A549 treated with ZK216348 at 1 μM for 4 hours (cell line): ENCODE results near the gene ZNF689. TPM values are rescaled to one million over a fixed set of nuclear protein-coding genes. Genes with fewer than 3 reads are reported as not detected.

Source experiments
- total RNA-seq: library from RNA; stranded (reverse); fragments of 200-300 nt; extraction: Qiagen RNA extraction; gene quantifications from 5 replicates; pipeline ENCODE4 v1.2.3, GENCODE V29; 2022; ENCODE audit warnings: low read depth

The ZNF689 gene
- 7.7 to 9.6 TPM (median 8.6 TPM) in 5 replicates for total RNA-seq

DNA sequence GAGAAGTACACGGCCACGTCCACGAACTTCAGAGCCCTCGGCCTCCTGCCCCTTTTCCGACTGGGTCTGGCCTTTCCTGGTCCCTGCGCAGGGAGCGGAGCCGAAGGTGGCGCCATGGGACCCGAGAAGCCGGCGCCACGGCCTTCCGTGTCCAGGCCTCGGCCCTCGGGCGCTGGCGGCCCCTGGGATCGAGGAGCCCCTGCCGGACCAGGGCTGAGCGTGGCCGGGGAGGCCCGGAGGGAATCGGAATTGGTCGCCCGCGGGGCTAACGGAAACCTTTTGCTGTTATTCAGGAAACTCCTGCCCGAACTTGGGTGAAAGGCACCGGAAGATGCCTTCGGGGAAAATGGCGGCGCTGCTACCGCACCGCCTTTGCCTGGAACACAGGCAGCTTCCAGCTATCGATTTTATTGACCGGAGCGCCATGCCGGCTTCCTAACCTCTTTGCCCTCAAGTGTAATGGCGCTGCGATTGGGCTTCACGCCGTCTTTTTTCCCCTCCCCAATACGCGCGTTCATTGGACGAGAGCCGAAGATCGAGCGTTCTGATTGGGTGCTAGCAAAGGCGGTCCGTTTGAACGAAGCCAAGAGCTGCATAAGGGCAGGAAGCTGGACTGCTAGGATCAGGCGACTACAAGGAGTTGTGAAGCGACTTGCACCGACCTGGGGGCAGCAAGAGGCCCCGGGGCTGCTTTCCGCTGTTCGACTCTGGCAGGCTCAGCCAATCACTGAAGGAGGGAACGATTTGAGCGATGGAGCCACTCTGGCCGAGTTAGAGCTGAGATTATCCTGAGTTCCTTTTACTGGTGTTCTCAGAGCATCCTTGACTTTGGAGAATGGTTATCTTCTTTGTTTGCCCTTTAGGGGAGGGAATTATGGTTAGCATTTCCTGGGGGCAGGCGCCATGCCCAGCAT, at the start of gene ZNF689:
Gene ZNF689, minus strand, starts transcription at position 464 of the 914 bp plus-strand sequence. Its CDS starts 348 bp downstream, at position 116.

DNA sequence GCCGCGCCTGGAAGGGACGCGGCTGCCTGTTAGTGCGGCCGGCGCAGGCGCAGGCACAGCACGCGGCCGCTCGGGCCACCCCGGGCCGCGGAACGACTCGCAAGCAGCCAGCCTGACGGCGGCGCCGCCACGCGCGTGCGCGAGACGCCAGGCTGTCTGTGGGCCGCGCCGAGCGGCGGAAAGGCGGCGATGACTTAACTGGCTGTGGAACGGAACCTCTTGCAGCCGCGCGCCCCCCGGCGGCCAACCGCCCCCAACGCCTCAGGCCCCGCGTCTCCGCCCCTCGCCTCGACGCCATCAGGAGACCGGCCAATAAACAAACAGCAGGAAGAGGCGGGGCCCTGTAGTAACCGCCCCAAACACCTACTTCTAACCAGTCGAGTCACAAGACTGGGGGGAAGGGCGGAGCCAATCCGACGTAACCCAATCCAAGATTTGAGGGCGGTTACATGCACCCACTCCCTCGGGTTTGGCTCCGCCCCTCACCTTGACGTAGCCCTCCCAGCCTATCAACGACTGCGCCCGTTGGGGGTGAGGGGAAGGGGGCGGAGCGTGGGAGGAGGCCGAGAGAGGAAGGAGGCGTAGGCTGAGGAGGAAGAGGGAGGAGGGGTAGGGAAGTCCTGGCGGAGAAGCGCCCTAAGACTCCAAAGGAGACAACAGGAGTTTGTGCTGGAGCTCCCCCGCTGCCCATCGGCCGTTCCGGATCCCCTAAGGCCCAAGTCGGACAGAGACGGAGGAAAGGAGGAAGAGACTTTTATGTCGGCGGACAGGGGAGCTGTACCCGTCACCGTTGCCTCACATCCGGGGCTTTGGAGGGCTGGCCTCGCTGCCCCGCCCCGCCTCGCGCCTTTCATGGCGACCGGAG, 47.9 kb upstream of the ZNF689 start, which contains the start of gene FBRS:
Gene FBRS, plus strand, starts transcription at position 566 of the 865 bp plus-strand sequence. CDS start 1,088 bp downstream, outside the sequence.

DNA sequence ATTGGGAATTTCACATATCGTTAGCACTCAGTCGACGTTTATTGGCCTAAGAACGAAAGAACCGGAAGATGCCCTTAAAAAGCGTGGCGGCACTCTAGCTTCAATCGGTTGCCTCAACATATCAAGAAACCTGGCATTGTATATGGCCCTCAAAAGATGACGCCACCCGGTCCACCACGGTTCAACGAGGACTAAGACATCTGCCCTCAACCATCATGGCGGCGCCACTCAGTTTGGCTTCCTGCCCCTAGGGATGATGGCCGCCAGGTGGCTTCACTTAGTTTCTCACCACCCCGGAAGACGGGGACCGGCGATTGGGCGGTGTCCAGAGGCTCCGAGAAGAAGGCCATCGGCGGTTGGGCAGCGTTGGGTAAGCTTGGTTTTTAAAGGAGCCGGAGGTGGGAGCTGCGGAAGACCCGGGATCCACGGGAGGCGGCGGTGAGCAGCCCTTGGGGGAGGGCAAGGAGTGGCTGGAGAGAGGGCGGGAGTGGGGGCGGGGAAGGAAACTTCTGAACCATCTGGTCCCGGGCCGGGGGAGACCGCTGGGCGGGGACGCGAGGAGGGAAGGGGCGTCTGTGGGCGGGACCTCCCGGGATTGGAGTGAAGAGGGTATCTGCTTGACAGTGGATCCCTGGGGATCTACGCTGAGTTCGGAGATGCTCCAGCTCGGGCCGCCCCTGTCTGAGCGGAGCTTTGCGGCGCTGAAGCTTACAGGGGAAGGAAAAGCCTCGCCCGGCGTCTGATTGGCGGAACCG, 40.4 kb upstream of the ZNF689 start, which contains the start of gene PRR14:
Gene PRR14, plus strand, starts transcription at position 592 of the 755 bp plus-strand sequence. CDS start 686 bp downstream, outside the sequence.

DNA sequence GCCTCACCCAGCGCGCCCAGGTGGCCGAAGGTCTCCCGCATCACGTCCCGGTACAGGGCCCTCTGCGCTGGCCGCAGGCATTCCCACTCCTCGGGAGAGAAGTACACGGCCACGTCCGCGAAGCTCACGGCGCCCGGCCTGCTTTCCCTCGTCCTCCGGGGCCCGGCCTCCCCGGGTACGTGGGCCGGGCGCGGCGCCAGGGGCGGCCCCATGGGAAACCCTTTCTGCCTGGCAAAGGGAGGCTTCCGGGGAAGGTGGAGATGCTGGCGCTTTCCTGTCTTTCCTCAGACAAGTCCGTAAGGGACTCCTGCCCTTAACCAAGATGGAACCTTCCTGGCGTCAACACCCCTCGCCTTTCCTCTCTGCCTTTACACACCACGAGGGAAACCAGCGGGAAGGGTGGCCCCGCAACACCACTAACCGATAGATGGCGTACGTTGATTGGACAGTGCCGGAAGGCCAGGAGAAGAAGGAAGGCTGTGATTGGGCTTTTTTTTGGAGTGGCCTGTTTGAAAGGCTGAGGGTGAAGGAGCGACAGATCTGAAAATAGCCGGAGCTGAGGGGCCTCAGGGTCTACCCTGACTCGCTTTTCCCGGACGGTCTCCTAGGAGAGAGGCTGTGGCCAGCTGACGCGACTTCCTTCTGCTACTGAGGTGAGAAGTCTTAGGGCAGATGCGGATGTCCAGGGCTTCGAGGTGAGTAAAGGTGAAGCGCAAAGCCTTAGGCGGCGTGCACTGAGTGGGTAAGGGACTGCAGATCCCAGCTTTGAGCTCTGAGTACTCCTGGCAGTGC, 24.6 kb downstream of the ZNF689 start, which contains the start of gene ZNF785:
Gene ZNF785, minus strand, starts transcription at position 298 of the 792 bp plus-strand sequence. Its CDS starts 86 bp downstream, at position 212.

DNA sequence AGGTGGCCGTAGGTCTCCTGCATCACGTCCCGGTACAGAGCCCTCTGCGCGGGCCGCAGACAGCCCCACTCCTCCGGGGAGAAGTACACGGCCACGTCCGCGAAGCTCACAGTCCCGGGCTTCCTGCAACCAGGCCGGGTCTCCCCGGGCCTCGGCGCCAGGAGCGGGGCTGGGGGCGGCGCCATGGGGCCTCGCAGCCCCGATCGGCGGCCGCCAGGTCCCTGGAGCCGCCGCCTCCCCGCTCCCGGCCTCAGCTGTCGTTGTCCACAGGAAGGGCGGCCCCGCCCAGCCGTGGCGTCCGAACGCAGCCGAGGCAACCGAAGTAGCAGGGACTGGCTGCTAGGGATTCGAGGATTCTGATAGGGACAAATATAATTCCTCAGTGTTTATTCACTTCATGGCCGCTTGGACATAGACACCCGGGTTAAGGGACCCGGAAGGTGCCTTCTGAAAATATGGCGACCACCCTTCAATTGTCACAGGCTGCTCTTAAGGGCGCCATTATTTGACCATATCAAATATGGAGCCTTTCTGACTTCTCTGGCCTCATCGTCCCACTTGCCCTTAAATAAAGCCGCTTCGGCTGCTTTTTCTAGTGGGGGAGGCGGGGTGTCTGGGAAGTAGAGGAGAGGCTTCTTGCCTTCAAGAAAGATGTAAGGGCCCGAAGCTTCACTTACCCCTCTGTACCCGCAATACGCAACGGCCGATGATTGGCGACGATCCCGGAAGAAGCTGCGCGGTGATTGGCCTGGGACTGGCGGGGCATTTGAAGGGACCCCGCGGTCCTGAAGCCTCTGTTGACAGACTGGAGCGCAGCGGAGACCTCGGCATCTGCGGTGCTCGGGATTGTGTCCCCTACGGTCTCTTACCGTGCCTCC, 38.5 kb downstream of the ZNF689 start, which contains the start of gene ZNF688:
Gene ZNF688, minus strand, starts transcription at position 270 of the 878 bp plus-strand sequence. Its CDS starts 85 bp downstream, at position 185.

DNA sequence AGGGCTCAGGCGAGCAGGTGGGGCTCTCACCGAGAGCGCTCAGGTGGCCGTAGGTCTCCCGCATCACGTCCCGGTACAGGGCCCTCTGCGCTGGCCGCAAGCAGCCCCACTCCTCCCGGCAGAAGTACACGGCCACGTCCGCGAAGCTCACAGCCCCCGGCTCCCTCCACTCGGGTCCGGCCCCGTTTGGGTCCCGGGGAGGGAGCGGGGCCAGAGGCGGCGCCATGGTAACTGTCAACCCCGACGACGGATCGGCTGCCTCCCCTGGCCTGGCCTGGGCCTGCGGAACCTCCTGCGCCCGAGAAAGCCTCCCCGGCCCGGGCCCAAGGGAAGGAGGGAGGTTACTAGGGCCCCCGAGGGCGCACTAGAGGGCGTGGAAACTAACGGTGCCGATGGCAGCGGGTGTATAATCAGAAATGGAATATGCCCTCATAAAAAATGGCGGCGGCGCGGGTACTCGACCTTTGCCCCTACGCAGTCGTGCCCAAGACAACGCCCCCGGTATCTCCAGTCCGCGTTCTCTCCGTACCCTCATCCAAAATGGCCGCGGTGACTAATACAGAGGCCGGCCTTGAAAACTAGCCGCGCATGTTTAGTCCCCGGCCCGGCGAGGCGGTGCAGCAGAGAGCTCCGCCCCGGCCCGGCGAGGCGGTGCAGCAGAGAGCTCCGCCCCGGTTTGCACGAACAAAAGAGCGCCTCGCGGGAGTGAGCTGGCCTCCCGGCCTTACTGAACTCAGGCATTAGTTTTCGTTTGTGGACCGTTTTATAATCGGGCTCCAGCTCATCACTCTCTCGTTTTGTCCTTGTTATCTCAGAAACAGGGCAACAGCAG, 52.0 kb downstream of the ZNF689 start, which contains the start of gene ZNF764:
Gene ZNF764, minus strand, starts transcription at position 418 of the 832 bp plus-strand sequence. Its CDS starts 192 bp downstream, at position 226.

Other genes starting within 250 kb of the ZNF689 start
- gene TBC1D10B, start 239.9 kb downstream of the ZNF689 start, total RNA-seq = 19.1 to 34.9 TPM (median 33.6 TPM) in 5 replicates
- gene MYL11, start 235.6 kb downstream of the ZNF689 start, total RNA-seq = not detected in 5 replicates
- 1.9 to 2.3 TPM (median 2.2 TPM) in 5 replicates for gene SEPTIN1, start 227.8 kb downstream of the ZNF689 start, total RNA-seq
- gene ZNF48, start 215.0 kb downstream of the ZNF689 start, total RNA-seq = 11.3 to 14.8 TPM (median 13.1 TPM) in 5 replicates
- gene ZNF771, start 202.8 kb downstream of the ZNF689 start, total RNA-seq = 2.9 to 6.7 TPM (median 6.1 TPM) in 5 replicates
- 85.1 to 139 TPM (median 127 TPM) in 5 replicates for gene DCTPP1, start 180.4 kb downstream of the ZNF689 start, total RNA-seq
- 47.5 to 50.9 TPM (median 48.1 TPM) in 5 replicates for gene SEPHS2, start 164.5 kb downstream of the ZNF689 start, total RNA-seq
- gene ITGAL, start 137.6 kb downstream of the ZNF689 start, total RNA-seq = 0.15 to 0.32 TPM (median 0.20 TPM) in 3 of 5 replicates, not detected in the others
- gene ZNF768, start 83.8 kb downstream of the ZNF689 start, total RNA-seq = 30.8 to 51.6 TPM (median 48.5 TPM) in 5 replicates
- gene ZNF747, start 75.5 kb downstream of the ZNF689 start, total RNA-seq = 2.7 to 4.7 TPM (median 4.1 TPM) in 5 replicates
- gene ZNF764, start 52.0 kb downstream of the ZNF689 start, total RNA-seq = 3.1 to 7.0 TPM (median 5.5 TPM) in 5 replicates
- gene ZNF688, start 38.7 kb downstream of the ZNF689 start, total RNA-seq = 6.1 to 12.0 TPM (median 7.0 TPM) in 5 replicates
- not detected in 5 replicates for gene ZNF785, start 24.7 kb downstream of the ZNF689 start, total RNA-seq
- 17.0 to 26.6 TPM (median 23.2 TPM) in 5 replicates for gene PRR14, start 40.6 kb upstream of the ZNF689 start, total RNA-seq
- 24.6 to 46.9 TPM (median 43.3 TPM) in 5 replicates for gene FBRS, start 48.0 kb upstream of the ZNF689 start, total RNA-seq
- 5.9 to 34.3 TPM (median 23.6 TPM) in 5 replicates for gene SRCAP, start 88.8 kb upstream of the ZNF689 start, total RNA-seq
- gene PHKG2, start 138.0 kb upstream of the ZNF689 start, total RNA-seq = 15.2 to 28.7 TPM (median 25.5 TPM) in 5 replicates
- 4.3 to 10.0 TPM (median 8.4 TPM) in 5 replicates for gene CFAP119, start 151.7 kb upstream of the ZNF689 start, total RNA-seq
- 51.8 to 92.6 TPM (median 84.3 TPM) in 5 replicates for gene RNF40, start 151.9 kb upstream of the ZNF689 start, total RNA-seq
- 15.6 to 17.9 TPM (median 17.8 TPM) in 5 replicates for gene ZNF629, start 176.8 kb upstream of the ZNF689 start, total RNA-seq